HG02981 (cell line): ENCODE data around the gene FTL.

ENCODE experiments used
- ATAC-seq: cut with Tn5 transposase; IDR thresholded peaks from one replicate; pipeline ENCODE4 v1.9.1; 2021; ENCODE audit warnings: mild to moderate bottlenecking, moderate library complexity; ENCODE audit not compliant: unreplicated experiment

The FTL gene

GRCh38 chr19:48945415-48945814 is 19.7 kb upstream of the FTL start:
- ATAC-seq, result no peak

- ATAC-seq, result no peak
Measured at GRCh38 chr19:48945817-48946216, 19.3 kb upstream of the FTL start.

DNA sequence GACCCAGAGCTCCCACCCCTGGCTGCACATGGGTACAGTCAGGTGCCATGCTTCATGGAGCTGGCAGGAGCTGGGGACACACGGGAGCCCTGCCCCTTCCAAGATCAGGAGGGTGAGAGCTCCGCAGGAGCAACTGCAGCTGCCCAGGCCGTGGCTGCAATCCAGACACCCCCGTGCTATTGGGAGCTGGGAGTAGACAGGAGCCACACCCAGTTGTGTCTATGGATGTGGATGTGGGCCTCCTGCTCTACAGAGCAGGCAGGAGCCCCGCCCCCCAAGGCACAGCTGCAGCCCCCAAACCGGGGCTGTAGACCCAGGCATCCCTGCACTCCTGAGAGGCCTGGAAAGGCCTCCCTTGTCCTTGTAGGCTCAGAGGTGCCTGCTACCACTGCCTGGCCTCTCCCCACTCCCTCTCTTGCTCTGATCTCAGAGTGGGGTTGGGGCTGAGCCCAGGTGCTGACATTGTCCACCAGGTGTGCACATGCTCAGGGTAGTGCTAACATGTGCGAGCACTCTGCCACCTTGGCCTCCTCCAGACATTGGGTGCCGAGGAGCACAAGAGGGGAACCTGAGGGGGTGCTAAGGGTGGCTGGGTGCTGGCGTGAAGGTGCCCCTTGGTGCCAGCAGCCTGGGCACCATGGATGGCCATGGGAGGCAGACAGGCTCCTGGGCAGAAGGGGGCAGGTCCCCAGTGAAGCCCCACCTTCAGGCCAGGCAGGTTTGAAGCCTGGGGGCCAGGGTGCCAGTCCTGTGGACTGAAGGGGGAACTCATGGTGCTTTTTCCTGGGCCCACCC is 18.4 kb upstream of the FTL start:
- ATAC-seq, result no peak

DNA sequence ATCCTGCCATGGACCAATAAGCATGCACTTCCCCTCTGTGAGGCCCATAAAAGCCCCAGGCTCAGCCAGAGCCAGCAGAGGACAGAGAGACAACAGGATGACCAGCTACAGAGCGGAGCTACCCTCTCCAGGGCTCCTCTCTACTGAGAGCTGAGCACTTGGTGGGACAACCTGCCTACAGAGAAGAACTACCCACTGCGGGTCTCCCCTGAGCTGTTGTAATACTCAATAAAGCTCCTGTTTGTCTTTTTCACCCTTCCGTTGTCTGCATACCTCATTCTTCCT is 17.9 kb upstream of the FTL start:
- no peak for ATAC-seq

- no peak for ATAC-seq
Measured at GRCh38 chr19:48950159-48950558, 14.9 kb upstream of the FTL start.

GRCh38 chr19:48950830-48951519 is 14.1 kb upstream of the FTL start:
- ATAC-seq, result no peak

DNA sequence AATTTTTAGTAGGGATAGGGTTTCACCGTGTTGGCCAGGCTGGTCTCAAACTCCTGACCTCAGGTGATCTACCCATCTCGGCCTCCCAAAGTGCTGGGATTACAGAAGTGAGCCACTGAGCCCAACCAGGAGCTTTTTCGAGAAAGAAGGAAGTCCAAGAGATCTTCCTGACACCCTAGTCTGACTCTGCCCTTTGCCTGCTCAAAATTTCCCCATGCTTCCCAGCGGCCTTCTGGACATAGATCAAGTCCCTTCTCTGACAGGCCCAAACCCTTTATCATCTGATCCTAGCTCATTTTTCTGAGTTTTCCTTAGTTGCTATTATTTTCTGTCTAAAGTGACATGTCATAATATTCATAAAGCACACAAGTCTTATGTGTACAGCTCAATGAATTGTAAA is 12.0 kb upstream of the FTL start:
- ATAC-seq, result no peak

- no peak for ATAC-seq
Measured at GRCh38 chr19:48953990-48954594, 11.0 kb upstream of the FTL start.

- peak; percentile 74 for ATAC-seq
Measured at GRCh38 chr19:48954595-48955307, 10.4 kb upstream of the FTL start, which contains the start of gene BAX. TSS of gene BAX (plus strand) at chr19:48954875. CDS start at chr19:48954929, 54 bp downstream.

DNA sequence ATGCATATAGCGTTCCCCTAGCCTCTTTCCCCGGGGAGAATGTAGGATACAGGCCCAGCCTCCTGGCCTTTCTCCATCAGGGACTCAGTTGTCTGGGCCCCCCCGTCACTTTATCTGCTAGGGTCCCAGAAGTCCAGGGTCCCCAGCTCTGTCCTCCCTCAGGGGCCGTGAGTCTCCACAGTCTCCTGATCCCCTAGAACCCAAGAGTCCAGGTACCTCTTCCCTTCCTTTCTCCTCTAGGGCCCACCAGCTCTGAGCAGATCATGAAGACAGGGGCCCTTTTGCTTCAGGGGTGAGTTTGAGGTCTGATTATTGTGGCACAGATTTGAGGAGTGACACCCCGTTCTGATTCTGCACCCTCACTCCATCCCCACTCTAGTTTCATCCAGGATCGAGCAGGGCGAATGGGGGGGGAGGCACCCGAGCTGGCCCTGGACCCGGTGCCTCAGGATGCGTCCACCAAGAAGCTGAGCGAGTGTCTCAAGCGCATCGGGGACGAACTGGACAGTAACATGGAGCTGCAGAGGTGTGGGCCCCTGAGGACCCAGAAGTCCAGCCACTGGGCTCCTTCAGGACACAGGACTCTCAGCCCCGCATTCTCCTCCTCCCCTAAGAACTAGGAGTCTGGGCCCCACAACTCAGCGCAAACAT is 9.7 kb upstream of the FTL start:
- ATAC-seq, result no peak

- no peak for ATAC-seq
Measured at GRCh38 chr19:48958006-48958405, 7.1 kb upstream of the FTL start.

DNA sequence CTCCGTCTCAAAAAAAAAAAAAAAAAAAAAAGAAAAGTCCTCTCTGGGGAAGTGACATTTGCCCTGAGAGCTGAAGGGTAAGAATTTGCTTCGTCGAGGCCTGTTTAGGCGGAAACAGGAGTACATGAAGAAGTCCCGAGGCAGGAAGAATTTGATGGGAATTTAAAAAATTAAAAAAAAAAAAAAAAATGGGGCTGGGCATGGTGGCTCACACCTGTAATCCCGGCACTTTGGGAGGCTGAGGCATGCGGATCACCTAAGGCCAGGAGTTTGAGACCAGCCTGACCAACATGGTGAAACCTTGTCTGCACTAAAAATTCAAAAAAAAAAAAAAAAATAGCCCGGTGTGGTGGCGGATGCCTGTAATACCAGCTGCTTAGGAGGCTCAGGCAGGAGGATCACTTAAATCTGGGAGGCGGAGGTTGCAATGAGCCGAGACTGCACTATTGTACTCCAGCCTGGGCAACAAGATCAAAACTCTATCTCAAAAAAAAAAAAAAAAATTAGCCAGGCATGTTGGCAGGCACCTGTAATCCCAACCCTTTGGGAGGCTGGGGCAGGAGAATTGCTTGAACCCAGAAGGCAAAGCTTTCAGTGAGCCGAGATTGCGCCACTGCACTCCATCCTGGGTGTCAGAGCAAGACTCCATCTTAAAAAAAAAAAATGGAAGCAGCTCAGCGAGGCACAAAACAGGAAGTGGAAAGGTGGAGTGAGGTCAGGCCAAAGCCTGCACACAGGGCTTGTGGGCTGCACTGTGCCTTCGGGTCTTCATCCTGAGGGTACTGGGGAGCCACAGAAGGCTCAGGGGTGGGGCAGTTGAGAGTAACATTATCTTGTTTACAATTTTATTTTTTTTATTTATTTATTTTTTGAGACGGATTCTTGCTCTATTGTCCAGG is 5.5 kb upstream of the FTL start:
- no peak for ATAC-seq

DNA sequence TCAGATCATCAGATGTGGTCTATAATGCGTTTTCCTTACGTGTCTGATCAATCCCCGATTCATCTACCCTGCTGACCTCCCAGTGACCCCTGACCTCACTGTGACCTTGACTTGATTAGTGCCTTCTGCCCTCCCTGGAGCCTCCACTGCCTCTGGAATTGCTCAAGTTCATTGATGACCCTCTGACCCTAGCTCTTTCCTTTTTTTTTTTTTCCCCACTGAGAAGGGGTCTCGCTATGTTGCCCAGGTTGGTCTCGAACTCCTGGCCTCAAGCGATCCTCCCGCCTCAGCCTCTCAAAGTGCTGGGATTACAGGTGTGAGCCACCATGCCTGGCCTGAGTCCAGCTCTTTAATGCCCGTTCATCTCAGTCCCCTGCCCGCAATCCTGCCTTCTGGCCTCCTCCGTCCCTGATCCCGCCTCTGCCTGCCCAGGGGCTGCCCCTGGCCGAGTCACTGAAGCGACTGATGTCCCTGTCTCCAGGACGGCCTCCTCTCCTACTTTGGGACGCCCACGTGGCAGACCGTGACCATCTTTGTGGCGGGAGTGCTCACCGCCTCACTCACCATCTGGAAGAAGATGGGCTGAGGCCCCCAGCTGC is 4.0 kb upstream of the FTL start:
- no peak for ATAC-seq

- ATAC-seq, result no peak
Measured at GRCh38 chr19:48961673-48962028, 3.5 kb upstream of the FTL start.

- peak; percentile 36 for ATAC-seq
Measured at GRCh38 chr19:48962029-48962848, 2.9 kb upstream of the FTL start.

- no peak for ATAC-seq
Measured at GRCh38 chr19:48962849-48963165, 2.3 kb upstream of the FTL start.

DNA sequence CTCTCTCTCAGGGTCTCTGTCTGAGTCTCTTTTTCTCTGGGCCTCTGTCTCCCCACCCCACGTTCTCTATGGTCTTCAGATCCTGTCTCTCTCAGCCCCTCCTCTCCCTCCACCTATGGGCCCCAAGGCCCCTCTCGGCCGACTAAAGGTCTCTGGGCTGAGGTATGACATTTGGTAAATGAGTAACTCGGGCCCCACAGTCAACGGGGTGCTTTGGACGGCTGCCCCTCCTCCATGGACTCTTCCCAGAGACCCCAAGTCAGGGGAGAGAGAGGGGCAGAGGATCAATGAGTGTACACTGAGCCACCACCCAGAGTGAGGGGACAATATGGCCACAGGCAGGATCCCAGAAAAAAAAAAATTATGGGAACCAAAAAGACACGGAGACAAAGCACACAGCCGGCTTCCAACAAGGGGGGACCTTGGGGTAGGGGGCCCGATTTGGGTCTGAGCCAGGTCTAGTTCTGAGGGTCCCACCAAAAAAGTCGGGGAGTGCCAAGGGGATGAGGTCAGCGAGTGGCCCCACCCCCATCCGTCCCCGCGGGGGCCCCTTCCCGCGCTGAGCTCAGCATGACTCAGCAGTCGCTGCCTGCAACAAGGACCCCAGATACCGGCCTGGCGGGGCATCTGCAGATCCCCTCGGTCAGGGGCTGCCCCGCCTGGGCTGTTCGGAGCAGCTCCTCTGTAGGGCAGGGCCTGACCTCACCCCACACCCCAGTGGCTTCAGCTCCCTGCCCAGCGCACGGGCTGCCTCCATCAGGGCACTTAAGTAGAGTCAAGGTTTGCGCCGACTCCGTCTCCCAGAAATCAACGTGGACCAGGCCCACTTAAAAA is 1.5 kb upstream of the FTL start:
- peak; percentile 27 for ATAC-seq
